Subcutaneous adipose tissue (tissue), 4 donors: ENCODE results near the gene PIN4. TPM values are rescaled to one million over a fixed set of nuclear protein-coding genes. Genes with fewer than 3 reads are reported as not detected.

Experiments used
- CTCF ChIP-seq: fragments of 450-650 bp; IDR thresholded peaks from one replicate; pipeline ENCODE4 v1.5.1; 2016; ENCODE audit warnings: low read depth, mild to moderate bottlenecking, control low read depth, antibody characterized with exemption, moderate library complexity
- total RNA-seq, 4 donors: library from RNA; depleted of rRNA; stranded (reverse); fragments of >200 nt; gene quantifications; one replicate each; pipeline ENCODE4 v1.1.0, GENCODE V29; 2016

The PIN4 gene
- total RNA-seq, 4 donors from 2014 or later = 4.1 to 12.1 (median 8.0) TPM

- no peak for TF ChIP-seq CTCF
These were observed 39.3 kb upstream of the PIN4 start for GRCh38 chrX:72142094-72142793.

GRCh38 chrX:72142794-72143608 lies 38.6 kb upstream of the PIN4 start:
- TF ChIP-seq CTCF = no peak

GRCh38 chrX:72143609-72143907 lies 38.0 kb upstream of the PIN4 start:
- TF ChIP-seq CTCF = no peak

GRCh38 chrX:72145181-72145580 lies 36.4 kb upstream of the PIN4 start:
- no peak for TF ChIP-seq CTCF

GRCh38 chrX:72146527-72146926 lies 35.0 kb upstream of the PIN4 start:
- no peak for TF ChIP-seq CTCF

GRCh38 chrX:72158773-72159172 lies 22.8 kb upstream of the PIN4 start:
- TF ChIP-seq CTCF = no peak

GRCh38 chrX:72159769-72160168 lies 21.8 kb upstream of the PIN4 start:
- TF ChIP-seq CTCF = no peak
